Jurkat, Clone E6-1 (cell line): ENCODE measurements around the gene NRG2.

Source experiments
- DNase-seq: peaks from one replicate; pipeline ENCODE4 v3.0.0-alpha.2; 2011; ENCODE audit warnings: low read depth, low spot score
- H3K4me3 ChIP-seq: 2 replicates; pipeline ENCODE4 v1.5.1; 2011; ENCODE audit warnings: mild to moderate bottlenecking, low read length, control low read depth, moderate library complexity

NRG2 gene

GRCh38 chr5:140042393-140042642 lies 781 bp downstream of the NRG2 start:
- peak overlapping the region; percentile 9; the same call in 1 of the 2 replicates for H3K4me3 ChIP-seq
- no peak for DNase-seq

- no peak overlapping the region for H3K4me3 ChIP-seq
- no peak for DNase-seq
Observed at GRCh38 chr5:140041492-140042392, 1.4 kb downstream of the NRG2 start.

- H3K4me3 ChIP-seq: no peak overlapping the region
- no peak for DNase-seq
Observed at GRCh38 chr5:140041099-140041491, 2.0 kb downstream of the NRG2 start.

- H3K4me3 ChIP-seq: no peak overlapping the region
- no peak for DNase-seq
Observed at GRCh38 chr5:140040358-140040757, 2.7 kb downstream of the NRG2 start.

- DNase-seq: no peak
- no peak overlapping the region for H3K4me3 ChIP-seq
Observed at GRCh38 chr5:140039561-140039960, 3.5 kb downstream of the NRG2 start.

- no peak for DNase-seq
- H3K4me3 ChIP-seq: no peak overlapping the region
Observed at GRCh38 chr5:140038373-140038957, 4.6 kb downstream of the NRG2 start.

DNA sequence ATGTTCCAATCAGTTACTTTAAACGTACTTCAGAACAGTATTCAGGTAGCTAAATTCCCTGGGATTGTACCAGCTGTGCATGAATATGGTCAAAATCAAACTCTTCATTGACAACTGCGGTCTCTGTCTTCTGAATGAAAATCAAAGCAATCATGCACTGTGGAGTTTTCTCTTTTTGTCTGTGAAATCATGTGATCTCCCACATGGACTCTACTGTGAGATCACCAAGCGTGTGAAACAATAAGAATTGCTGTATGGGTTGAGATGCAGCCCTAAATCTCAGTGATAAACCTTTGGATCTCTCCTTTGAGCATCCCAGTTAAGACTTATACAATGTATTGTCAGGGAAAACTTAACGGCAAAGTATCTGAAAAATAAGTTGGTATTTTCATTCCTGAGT lies 6.1 kb downstream of the NRG2 start:
- no peak for DNase-seq
- no peak overlapping the region for H3K4me3 ChIP-seq

DNA sequence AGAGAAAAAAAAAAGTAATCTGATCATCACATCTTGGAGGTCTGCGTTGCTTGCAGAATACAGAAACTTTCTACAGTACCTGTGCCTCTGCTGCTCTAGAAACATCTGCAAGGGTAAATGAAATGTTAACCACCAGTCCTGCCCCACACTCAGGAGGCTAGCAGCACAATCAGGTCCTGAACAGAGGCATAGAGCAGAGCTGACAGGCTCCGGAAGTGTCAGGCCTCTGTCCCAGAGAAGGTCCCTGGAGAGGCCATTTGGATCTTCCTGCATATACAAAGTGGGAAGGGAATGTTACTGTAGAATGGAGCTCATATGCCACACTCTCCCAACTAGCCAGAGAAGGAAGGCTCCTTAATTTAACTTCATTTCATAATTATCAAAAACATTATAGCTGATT lies 7.2 kb downstream of the NRG2 start:
- H3K4me3 ChIP-seq: no peak overlapping the region
- no peak for DNase-seq

DNA sequence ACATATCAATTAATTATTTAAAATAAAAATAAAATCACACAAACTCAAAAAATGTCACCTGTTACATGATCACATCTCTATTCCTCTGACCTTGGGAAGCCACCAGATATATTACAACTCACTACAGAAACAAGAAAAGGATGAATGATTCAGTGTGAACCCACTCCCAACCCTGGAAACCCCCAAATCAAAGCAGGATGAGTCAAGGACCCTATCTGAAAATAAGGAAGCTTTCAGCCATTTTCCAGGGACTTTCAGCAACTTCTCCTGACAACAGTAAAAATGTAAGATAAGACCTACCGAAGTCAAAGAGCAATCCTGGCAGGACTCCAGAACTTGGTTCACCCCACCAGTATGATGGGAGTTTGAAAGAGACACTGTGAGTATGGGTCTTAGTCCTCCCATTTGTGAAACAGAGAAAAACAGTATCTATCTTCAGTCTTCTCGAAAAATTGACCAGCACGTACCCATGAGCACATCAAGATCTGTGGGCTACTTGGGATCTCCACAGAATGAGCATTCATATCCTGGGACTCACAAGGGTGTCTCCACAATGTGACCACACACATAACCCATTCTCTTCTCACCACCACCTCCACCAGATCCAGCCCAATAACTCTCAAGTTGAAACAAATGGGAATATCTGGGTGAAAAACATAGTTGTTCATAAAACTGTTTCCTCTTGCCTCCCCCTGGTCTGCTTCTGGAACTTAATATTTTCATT lies 9.9 kb downstream of the NRG2 start:
- no peak for DNase-seq
- H3K4me3 ChIP-seq: no peak overlapping the region

DNA sequence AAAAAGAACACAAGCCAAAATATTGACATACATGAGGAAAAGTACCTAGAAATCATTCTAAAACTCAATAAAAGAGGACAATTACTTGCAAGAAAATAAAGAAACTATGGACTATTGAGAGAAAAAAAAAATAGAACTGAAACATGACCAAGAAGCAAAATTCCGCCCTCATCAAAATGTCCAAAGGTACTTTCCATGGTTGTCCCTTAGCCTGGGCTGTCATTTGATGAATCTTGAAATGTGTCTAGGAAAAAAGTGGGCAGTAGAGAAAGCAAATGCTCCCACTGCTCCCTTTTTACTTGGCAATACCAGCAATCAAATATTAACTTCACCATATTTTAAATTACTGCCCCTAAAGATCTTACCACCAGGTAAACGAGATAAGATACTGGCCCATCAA lies 10.8 kb downstream of the NRG2 start:
- DNase-seq: no peak
- H3K4me3 ChIP-seq: no peak overlapping the region

DNA sequence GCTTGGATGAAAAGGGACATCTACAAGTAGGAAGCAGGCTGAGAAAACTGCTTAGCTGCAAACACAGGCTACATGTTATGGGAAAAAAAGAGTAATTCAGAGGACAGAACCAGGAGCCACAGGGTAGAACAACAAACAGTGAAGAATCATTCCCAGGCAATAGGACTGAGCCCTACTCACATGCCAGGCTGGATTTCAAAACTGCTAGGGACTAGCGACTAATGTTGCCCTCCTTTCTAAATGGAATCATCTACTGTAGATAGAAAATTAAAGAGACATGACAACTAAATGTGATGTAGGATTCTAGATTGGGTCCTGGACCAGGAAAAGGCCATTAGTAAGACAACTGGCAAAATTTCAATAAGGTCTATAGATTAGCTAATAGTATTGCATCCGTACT lies 15.3 kb downstream of the NRG2 start:
- no peak for DNase-seq
- H3K4me3 ChIP-seq: no peak overlapping the region

DNA sequence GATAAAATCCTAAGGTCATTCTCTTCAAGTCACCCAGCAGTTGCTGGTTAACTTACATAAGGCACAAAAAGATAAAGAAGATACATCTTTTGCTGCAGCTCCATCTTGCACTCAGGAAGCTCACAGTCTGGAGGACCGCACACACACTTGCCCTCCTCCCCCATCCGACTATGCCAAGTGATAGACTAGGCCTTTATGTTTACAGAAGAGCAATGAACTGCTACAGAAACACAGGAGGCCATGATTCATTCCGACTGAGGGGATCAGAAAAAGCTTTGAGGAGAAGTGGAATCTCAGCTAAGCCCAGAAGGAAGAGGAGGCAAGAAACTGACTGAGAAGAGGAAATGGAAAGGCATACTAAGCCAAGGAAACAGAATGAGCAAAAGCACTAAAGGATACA lies 17.4 kb downstream of the NRG2 start:
- DNase-seq: no peak
- no peak overlapping the region for H3K4me3 ChIP-seq

DNA sequence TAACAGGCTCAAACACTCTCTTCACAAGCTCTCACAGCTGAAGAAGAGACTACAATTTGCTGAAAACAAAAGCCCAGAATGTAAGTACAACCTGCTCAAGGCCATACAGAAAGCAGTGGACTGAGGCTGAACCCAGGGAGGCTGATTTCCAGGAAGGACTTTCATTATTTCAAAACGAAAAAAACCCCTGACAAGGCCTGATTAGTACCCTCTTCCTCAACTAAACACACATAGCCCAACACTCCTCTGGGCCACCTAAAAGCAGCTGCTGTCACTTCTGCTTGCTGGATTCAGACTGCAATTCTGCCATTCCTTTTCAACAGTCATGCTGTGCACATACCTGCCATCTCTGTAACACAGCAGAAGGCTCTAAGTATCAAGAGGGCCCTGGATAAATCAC lies 18.2 kb downstream of the NRG2 start:
- H3K4me3 ChIP-seq: no peak overlapping the region
- DNase-seq: no peak

DNA sequence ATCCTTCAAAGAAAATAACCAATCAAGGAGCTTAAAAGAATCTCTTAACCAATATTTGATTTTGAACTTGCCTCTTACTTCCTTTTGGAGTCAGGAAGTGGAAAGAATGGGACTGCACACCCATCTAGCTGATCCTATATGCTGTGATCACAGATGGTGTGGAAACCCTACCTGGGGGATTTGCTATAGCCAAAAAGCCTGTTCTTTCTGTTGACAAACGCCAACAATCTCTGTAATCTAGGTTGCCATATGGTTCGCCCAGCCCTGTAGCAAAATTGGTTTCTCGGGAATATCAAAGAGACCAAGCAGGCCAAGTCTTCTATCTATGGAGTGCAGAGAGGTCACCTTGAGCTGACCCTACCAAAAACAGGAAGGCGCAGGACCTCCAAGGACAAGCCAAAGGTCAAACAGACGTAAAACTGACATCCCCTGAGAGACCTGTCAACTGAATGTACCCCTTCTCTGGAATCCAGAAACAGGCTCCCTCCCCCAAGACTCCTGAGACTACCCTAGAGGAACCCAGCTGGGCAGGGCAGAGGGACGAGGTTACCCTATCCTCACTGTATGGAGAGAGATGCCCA lies 19.4 kb downstream of the NRG2 start:
- H3K4me3 ChIP-seq: no peak overlapping the region
- DNase-seq: no peak

DNA sequence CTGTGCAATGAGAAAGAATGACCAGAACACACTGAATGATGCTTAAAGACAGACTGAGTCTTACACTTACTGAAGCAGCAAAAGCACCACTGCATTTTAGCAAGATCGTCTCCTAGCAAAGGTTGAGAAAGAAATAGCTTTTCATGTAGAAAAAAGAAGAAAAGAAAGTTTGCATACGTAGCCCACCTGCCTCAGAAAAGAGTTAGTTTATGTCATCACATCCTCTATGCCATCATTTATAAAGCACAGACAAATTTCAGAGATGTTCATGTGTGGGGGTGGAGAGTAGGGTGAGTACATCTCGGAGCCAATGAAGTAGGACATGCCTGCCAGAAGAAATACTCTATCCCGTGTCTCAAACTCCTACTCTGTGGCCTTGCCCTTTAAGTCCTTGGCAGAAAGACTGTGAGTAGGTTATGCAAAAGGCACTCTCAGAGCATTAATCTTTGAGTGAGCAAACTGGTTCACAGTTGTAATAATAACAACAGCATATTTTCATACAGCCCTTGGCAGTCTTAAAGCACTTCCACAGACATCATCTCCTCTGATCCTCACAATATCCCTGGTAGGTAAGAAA lies 22.4 kb downstream of the NRG2 start:
- no peak for DNase-seq
- no peak overlapping the region for H3K4me3 ChIP-seq

GRCh38 chr5:140018920-140019644 lies 24.0 kb downstream of the NRG2 start:
- no peak for DNase-seq
- H3K4me3 ChIP-seq: no peak overlapping the region

- H3K4me3 ChIP-seq: no peak overlapping the region
- DNase-seq: no peak
Observed at GRCh38 chr5:140018517-140018916, 24.6 kb downstream of the NRG2 start.

GRCh38 chr5:140018096-140018481 lies 25.0 kb downstream of the NRG2 start:
- no peak for DNase-seq
- no peak overlapping the region for H3K4me3 ChIP-seq

DNA sequence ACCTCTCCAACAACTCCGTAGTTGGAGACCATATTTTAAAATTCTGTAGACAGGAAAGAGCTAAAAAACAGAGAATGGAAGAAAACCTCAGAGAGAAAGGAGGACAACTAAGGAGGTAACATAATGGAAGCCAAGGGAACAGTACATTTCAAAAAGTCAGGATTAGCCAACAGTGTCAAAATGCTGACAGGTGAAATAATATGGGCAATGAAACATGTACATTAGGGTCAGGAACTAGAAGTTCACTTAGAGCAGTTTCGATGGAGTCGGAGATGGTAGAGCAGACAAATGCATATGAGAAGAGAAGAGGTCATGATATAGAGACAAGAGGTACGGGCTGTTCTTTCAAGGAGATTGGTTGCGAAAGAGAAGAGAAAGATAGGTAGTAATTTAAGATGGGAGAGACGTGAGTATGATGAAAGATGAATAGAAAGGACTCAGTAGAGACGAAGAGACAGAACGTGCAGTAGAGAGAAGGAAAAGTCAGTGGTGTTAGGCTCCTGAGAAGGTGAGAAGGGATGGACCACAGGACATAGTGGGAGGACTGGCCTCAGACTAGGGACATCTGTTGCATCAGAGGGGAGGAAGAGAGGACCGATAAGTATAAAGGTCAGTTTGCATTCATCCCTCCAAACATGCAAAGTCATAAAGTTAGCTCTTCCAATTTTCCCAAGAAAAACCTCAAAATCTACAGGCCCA lies 25.6 kb downstream of the NRG2 start:
- no peak overlapping the region for H3K4me3 ChIP-seq
- no peak for DNase-seq
